NCI-H2196 treated with DMSO at 0.1 percent for 48 hours (cell line): ENCODE measurements around the gene HS3ST3A1.
"Not testable (repeated sequence)": the region's sequence is repeated elsewhere in the genome, so short reads cannot be mapped to it uniquely, and the experiment has no call there.

Experiments used
- DNase-seq: peaks from one replicate; lab custom pipeline; 2025; ENCODE audit not compliant: unreplicated experiment; lab: John Stamatoyannopoulos, UW

The HS3ST3A1 gene

GRCh38 chr17:13496553-13497056 lies 105.1 kb downstream of the HS3ST3A1 start:
- DNase-seq = not testable (repeated sequence)

DNA sequence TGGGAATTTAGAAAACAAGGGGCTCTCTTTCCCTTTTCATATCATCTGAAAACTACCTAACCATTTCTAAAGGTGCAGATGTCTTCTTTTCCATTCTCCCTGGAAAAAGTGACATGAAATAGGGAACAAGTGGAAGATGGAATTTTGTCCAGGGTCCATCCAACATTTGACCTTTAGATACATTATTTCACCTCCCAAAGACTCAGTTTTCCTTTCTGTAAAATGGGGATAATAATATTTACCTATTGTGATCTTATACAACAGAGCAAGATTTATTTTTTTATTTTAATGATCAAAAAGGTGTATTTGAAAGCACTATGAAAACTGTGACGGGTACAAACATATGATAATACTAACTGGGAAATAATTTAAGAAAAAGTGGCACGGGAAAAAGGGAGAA lies 106.3 kb downstream of the HS3ST3A1 start:
- DNase-seq = no peak

- DNase-seq = no peak
Measured at GRCh38 chr17:13492737-13493122, 109.0 kb downstream of the HS3ST3A1 start.

DNA sequence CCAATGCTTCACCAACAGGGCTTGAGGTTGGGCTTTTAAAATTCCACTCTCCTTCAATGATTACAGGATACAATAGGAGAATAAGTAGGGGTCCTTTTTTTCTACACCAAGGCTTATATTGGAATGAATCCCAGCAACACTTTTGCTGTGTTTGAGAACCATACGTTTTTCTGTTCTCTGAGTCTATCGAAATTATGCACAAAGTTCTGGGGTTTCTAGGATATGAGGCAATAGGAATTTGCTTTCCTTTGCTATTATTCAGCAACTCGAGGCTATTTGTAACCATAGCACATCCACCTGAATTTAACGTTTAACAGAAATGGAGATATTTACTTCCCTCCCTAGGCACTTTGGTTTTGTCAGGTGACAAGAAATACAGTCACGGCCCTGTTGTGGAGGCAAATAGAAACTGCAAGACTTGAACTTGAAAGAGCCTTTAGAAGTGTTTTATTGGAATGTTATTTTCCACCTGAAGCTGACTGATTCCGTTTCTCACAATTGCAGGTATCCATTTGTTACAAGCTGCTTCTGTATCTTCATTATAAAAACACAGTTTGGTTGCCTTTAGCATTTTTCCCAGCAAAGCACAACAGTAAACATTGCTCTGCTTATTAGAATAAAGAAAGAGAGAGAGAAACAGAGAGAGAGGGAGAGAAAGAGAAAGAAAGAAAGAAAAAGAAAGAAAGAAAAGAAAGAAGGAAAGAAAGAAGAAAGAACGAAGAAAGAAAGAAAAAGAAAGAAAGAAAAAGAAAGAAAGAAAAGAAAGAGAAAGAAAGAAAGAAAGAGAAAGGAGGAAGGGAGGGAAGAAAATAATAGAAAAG lies 109.6 kb downstream of the HS3ST3A1 start:
- DNase-seq = no peak

DNA sequence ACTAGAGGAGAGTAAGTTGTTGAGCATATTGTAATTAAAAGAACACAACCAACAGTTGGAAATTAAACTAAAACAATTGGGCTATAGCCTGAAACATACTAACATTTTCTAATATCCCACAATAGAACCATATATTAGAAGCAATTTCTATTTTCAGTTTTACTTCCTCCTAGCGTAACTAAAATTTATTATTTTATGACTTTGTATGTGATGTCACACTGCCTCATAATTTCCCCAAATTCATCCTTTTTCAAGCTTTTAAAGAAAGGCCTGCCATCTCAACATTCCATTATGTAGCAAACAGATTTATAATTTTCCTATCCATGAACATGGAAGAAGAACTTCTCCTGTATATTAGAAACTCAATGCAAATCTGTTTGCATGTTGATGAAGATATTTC lies 110.2 kb downstream of the HS3ST3A1 start:
- DNase-seq = no peak

GRCh38 chr17:13490906-13491482 lies 110.7 kb downstream of the HS3ST3A1 start:
- DNase-seq = no peak

GRCh38 chr17:13490427-13490826 lies 111.3 kb downstream of the HS3ST3A1 start:
- DNase-seq = no peak

GRCh38 chr17:13485327-13485726 lies 116.4 kb downstream of the HS3ST3A1 start:
- DNase-seq = no peak

GRCh38 chr17:13484020-13484419 lies 117.7 kb downstream of the HS3ST3A1 start:
- DNase-seq = no peak

- no peak for DNase-seq
Measured at GRCh38 chr17:13480877-13481276, 120.9 kb downstream of the HS3ST3A1 start.

DNA sequence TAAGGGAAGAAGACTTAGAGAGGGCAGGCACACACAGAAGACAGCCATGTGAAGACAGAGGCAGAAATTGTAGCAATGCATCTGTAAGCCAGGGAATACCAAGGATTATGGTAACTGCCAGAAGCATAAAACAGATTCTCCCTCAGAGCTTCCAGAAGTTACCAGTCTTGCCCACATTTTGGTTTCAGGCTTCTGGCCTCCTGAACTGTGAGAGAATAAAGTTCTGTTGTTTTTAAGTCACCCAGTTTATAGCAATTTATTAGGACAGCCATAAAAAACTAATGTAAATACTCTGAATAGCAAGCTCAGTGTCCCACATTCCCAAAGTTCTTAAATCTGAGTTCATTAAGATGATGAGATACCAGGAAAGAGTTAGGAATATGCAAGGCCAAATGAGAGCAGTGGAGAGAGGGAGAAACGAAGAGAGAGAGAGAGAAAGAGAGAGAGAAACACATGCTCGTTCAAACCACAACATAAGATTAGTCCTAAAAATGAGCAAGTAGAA lies 123.4 kb downstream of the HS3ST3A1 start:
- no peak for DNase-seq

- DNase-seq = no peak
Measured at GRCh38 chr17:13477180-13477611, 124.5 kb downstream of the HS3ST3A1 start.

DNA sequence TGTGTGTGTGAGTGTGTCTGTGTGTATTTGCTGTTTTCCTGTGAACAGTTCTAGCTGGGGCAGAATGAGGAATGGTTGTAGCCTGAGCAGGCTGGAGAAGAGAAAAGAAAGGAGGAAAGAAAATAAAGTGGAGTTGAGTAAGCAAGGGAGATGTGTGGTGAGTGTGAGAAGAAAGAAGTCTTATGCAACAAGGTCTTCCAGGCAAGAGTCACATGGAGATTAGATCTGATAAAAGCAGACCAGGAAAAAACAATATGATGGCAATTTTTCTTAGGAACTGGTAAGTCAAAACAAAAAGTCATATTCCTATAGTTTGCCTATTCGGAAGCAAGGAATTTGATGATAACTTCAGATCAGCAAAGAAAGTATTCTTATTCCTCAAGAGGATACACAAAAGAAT lies 125.0 kb downstream of the HS3ST3A1 start:
- no peak for DNase-seq

- DNase-seq = no peak
Measured at GRCh38 chr17:13475574-13476223, 126.0 kb downstream of the HS3ST3A1 start.

GRCh38 chr17:13474073-13474800 lies 127.5 kb downstream of the HS3ST3A1 start:
- DNase-seq = no peak

GRCh38 chr17:13465678-13466077 lies 136.1 kb downstream of the HS3ST3A1 start:
- no peak for DNase-seq

- DNase-seq = no peak
Measured at GRCh38 chr17:13462673-13463124, 139.0 kb downstream of the HS3ST3A1 start.

- no peak for DNase-seq
Measured at GRCh38 chr17:13462146-13462545, 139.6 kb downstream of the HS3ST3A1 start.

DNA sequence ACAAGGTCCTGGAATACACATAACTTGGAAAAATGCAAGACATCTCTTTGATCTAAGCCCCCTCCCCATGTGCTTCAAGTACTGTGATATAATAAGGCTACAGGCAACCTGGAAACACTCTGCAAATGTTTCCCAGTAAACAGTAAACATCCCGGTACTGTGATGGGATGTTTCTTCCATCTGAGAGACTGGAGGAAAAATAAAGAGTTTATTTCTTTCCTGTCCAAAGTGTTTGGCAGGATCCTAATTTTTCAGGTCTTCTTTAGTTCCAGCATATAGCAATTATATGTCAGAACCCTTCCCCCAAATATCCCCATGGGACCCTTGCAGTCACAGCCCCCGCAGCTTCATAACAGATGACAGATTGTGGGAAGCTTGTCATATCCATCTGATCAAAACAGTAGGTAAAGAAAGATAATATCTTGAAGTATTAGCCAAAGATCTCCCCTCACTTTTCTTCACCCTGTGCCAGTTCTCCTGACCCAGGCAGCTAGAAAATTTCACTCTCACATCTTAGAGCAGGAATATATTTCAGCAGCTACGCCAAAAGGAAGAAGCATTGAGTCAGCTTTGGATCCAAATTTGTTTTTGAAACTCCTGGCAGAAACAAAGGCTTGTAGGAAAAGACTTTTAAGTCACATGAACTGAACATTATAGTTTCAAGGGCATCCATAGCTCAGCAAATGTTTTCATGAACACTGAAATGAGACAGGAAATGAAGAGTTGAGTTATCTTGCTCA lies 141.3 kb downstream of the HS3ST3A1 start:
- DNase-seq = no peak

- no peak for DNase-seq
Measured at GRCh38 chr17:13457783-13458182, 143.9 kb downstream of the HS3ST3A1 start.
